CD4-positive, alpha-beta T cell (primary cell): ENCODE measurements around the gene CYP4Z1. TPM values are rescaled to one million over a fixed set of nuclear protein-coding genes. Genes with fewer than 3 reads are reported as not detected.
"Not testable (repeated sequence)": the region's sequence is repeated elsewhere in the genome, so short reads cannot be mapped to it uniquely, and the experiment has no call there.

Experiments used
- ATAC-seq: fragments of 200-7000 bp; cut with Tn5 transposase; one replicate; pipeline ENCODE4 v1.10.0; 2022; ENCODE audit warnings: mild to moderate bottlenecking; ENCODE audit not compliant: poor library complexity
- CTCF ChIA-PET: fragments of 350-600 bp; sonication (Branson Sonifier 250); formaldehyde crosslinking; loops from one replicate; lab custom pipeline; 2021; ENCODE audit warnings: antibody characterized with exemption, inconsistent platforms; lab: Charles Lee
- POLR2A ChIA-PET: fragments of 350-600 bp; sonication (Branson Sonifier 250); formaldehyde crosslinking; loops from one replicate; lab custom pipeline; 2021; ENCODE audit warnings: antibody characterized with exemption, inconsistent platforms; lab: Charles Lee
- DNase-seq, 14 experiments: peaks; one replicate each; pipeline ENCODE4 v3.0.0-alpha.2; 2013 to 2020; ENCODE audit warnings: mixed read lengths in 2 of 14
- H3K27ac ChIP-seq, 2 donors: one replicate each; pipeline versions ENCODE4 v1.5.1 to v1.7.0; 2013; ENCODE audit warnings: low read length in 2 of 2, low read depth in 1 of 2, mild to moderate bottlenecking in 1 of 2
- H3K27me3 ChIP-seq, 2 experiments: 1 replicate in 1 of 2; 2 replicates in 1 of 2; pipeline versions ENCODE4 v1.6.1 to v1.7.0; 2013; ENCODE audit warnings: low read length in 2 of 2, control low read depth in 1 of 2, mild to moderate bottlenecking in 1 of 2, moderate library complexity in 1 of 2; ENCODE audit not compliant: insufficient read depth in 2 of 2, control insufficient read depth in 1 of 2
- H3K36me3 ChIP-seq: one replicate; pipeline ENCODE4 v1.6.1; 2013; ENCODE audit warnings: low read length, control low read depth; ENCODE audit not compliant: insufficient read depth
- H3K4me1 ChIP-seq: one replicate; pipeline ENCODE4 v1.6.1; 2013; ENCODE audit warnings: low read length, control low read depth; ENCODE audit not compliant: insufficient read depth
- H3K4me3 ChIP-seq: one replicate; pipeline ENCODE4 v1.5.1; 2013; ENCODE audit warnings: mild to moderate bottlenecking, low read length, moderate library complexity
- H3K9me3 ChIP-seq, 2 experiments: 1 replicate in 1 of 2; 2 replicates in 1 of 2; pipeline versions ENCODE4 v1.6.1 to v1.7.0; 2013; ENCODE audit warnings: low read length in 2 of 2, mild to moderate bottlenecking in 2 of 2, control low read depth in 1 of 2, moderate library complexity in 1 of 2; ENCODE audit not compliant: control insufficient read depth in 1 of 2, insufficient read depth in 1 of 2
- H3K27ac Mint-ChIP-seq: one replicate; pipeline ENCODE4 v1.8.0; 2020; ENCODE audit warnings: mixed read lengths
- H3K27me3 Mint-ChIP-seq: one replicate; pipeline ENCODE4 v1.8.0; 2021; ENCODE audit warnings: mixed read lengths
- H3K36me3 Mint-ChIP-seq: one replicate; pipeline ENCODE4 v1.8.0; 2021; ENCODE audit warnings: low read depth, mixed read lengths
- H3K4me1 Mint-ChIP-seq: one replicate; pipeline ENCODE4 v1.8.0; 2021; ENCODE audit warnings: low read depth, mixed read lengths
- H3K4me3 Mint-ChIP-seq: one replicate; pipeline ENCODE4 v1.8.0; 2020; ENCODE audit warnings: mild to moderate bottlenecking, mixed read lengths
- H3K9me3 Mint-ChIP-seq: one replicate; pipeline ENCODE4 v1.8.0; 2020; ENCODE audit warnings: mixed read lengths
- CTCF ChIP-seq: fragments of 200-600 bp; IDR thresholded peaks from one replicate; pipeline ENCODE4 v1.8.0; 2022; ENCODE audit warnings: antibody characterized with exemption, mild to moderate bottlenecking
- intact Hi-C, 2 experiments: fragments of 100-400 bp; cut with DNase I in 1 of 2; cut with micrococcal nuclease in 1 of 2; formaldehyde crosslinking; loops; one replicate each; pipeline versions ENCODE4 v1.15.1 to v1.9.0; 2023 to 2025; cut with DNase I, micrococcal nuclease
- total RNA-seq, 174 experiments: library from RNA in 2 of 174; stranded (reverse) in 2 of 174; gene quantifications; one replicate each; pipeline ENCODE4 v1.2.3 and lab custom pipeline; 2021 to 2026

CYP4Z1 gene
- total RNA-seq, 2 experiments from 2014 or later, result not detected

- H3K27ac ChIP-seq, H3K4me3 ChIP-seq, DNase-seq, POLR2A ChIA-PET, H3K36me3 ChIP-seq, H3K4me1 Mint-ChIP-seq, H3K27me3 ChIP-seq, intact Hi-C loops, H3K4me1 ChIP-seq, ATAC-seq, CTCF ChIA-PET, H3K4me3 Mint-ChIP-seq, H3K27ac Mint-ChIP-seq, H3K9me3 Mint-ChIP-seq, H3K36me3 Mint-ChIP-seq, H3K9me3 ChIP-seq: not testable (repeated sequence)
- H3K27me3 Mint-ChIP-seq, result peaks cover 42% of the 10 kb centered on the region
Measured at GRCh38 chr1:47109482-47109881, 42.5 kb downstream of the CYP4Z1 start.

- Histone ChIP-seq H3K36me3 (no peaks in the 10 kb centered on the region), H3K4me1 (no peaks in the 10 kb centered on the region), H3K4me3 (no peak overlapping the region), H3K27me3 (peaks cover 0 to 3% of the 10 kb centered on the region in 2 experiments), H3K9me3 (no peaks in the 10 kb centered on the region), H3K27ac (no peak overlapping the region)
- Mint-ChIP-seq H3K4me3 (no peak overlapping the region), H3K4me1 (no peaks in the 10 kb centered on the region), H3K27me3 (peaks cover 48% of the 10 kb centered on the region), H3K27ac (no peak overlapping the region), H3K36me3 (no peaks in the 10 kb centered on the region), H3K9me3 (peaks cover 3% of the 10 kb centered on the region)
- ATAC-seq (no peak), DNase-seq (no peak)
- no peak for TF ChIP-seq CTCF
- CTCF ChIA-PET, result no interaction called here
- POLR2A ChIA-PET, result no interaction called here
- intact Hi-C loops, result no loop called here
Measured at GRCh38 chr1:47113178-47113577, 46.1 kb downstream of the CYP4Z1 start.

GRCh38 chr1:47121039-47121438, 54.0 kb downstream of the CYP4Z1 start:
- POLR2A ChIA-PET, result not testable (repeated sequence)
- peaks cover 23% of the 10 kb centered on the region for H3K27me3 Mint-ChIP-seq

GRCh38 chr1:47124834-47125233, 57.8 kb downstream of the CYP4Z1 start:
- H3K27me3 ChIP-seq, H3K27ac ChIP-seq, POLR2A ChIA-PET, H3K9me3 Mint-ChIP-seq, H3K4me1 Mint-ChIP-seq, intact Hi-C loops, DNase-seq, H3K4me1 ChIP-seq, H3K36me3 ChIP-seq, H3K9me3 ChIP-seq, ATAC-seq, H3K4me3 Mint-ChIP-seq, H3K36me3 Mint-ChIP-seq, H3K27ac Mint-ChIP-seq, H3K4me3 ChIP-seq, CTCF ChIA-PET: not testable (repeated sequence)
- peaks cover 17% of the 10 kb centered on the region for H3K27me3 Mint-ChIP-seq

More at GRCh38 chr1:47121039-47121438, 54.0 kb downstream of the CYP4Z1 start:
- H3K36me3 Mint-ChIP-seq, ATAC-seq, H3K9me3 Mint-ChIP-seq, H3K4me3 Mint-ChIP-seq, H3K4me1 ChIP-seq, H3K36me3 ChIP-seq, CTCF ChIA-PET, H3K27me3 ChIP-seq, H3K27ac ChIP-seq, H3K9me3 ChIP-seq, intact Hi-C loops, H3K27ac Mint-ChIP-seq, H3K4me3 ChIP-seq, DNase-seq, H3K4me1 Mint-ChIP-seq: not testable (repeated sequence)

- H3K4me1 Mint-ChIP-seq, H3K4me3 ChIP-seq, intact Hi-C loops, CTCF ChIA-PET, H3K9me3 Mint-ChIP-seq, POLR2A ChIA-PET, H3K27me3 ChIP-seq, ATAC-seq, H3K36me3 Mint-ChIP-seq, H3K4me3 Mint-ChIP-seq, H3K9me3 ChIP-seq, H3K4me1 ChIP-seq, H3K27ac Mint-ChIP-seq, H3K36me3 ChIP-seq, DNase-seq, H3K27ac ChIP-seq: not testable (repeated sequence)
- peaks cover 23% of the 10 kb centered on the region for H3K27me3 Mint-ChIP-seq
Measured at GRCh38 chr1:47126997-47127396, 60.0 kb downstream of the CYP4Z1 start.
